T-cell (primary cell): ENCODE results near the gene GBGT1. TPM values are rescaled to one million over a fixed set of nuclear protein-coding genes. Genes with fewer than 3 reads are reported as not detected.
A peak's percentile ranks its signal among the peaks of the same experiment; 100 is the strongest.

Source experiments
- ATAC-seq, 4 experiments: fragments of 200-7000 bp in 3 of 4; fragments of 150-1000 bp in 1 of 4; cut with Tn5 transposase; replicated peaks in 1 of 4; 1 replicate in 3 of 4; 2 replicates in 1 of 4; pipeline ENCODE4 v1.10.0; 2021; ENCODE audit warnings: moderate library complexity in 3 of 4, mild to moderate bottlenecking in 2 of 4, moderate number of reproducible peaks in 1 of 4
- CTCF ChIA-PET, 2 donors: fragments of 300-600 bp; sonication (Branson Sonifier 250); formaldehyde crosslinking; loops; one replicate each; lab custom pipeline; 2022; ENCODE audit warnings: antibody characterized with exemption in 2 of 2; lab: Charles Lee
- POLR2A ChIA-PET, 2 donors: fragments of 300-600 bp; sonication (Branson Sonifier 250); formaldehyde crosslinking; loops; one replicate each; lab custom pipeline; 2022; ENCODE audit warnings: antibody characterized with exemption in 2 of 2; lab: Charles Lee
- DNase-seq, 35 experiments: peaks; one replicate each; pipeline versions ENCODE4 v3.0.0 to v3.0.0-alpha.2; 2013 to 2023
- H3K27ac ChIP-seq: one replicate; pipeline ENCODE4 v1.5.1; 2013; ENCODE audit warnings: low read length
- H3K27me3 ChIP-seq, 2 experiments: replicated peaks in 1 of 2; 1 replicate in 1 of 2; 2 replicates in 1 of 2; pipeline versions ENCODE4 v1.6.1 to v1.7.0; 2013; ENCODE audit warnings: low read length in 1 of 2, mixed read lengths in 1 of 2; ENCODE audit not compliant: control insufficient read depth in 2 of 2, insufficient read depth in 2 of 2; ENCODE audit errors: extremely low read depth in 1 of 2
- H3K36me3 ChIP-seq, 2 donors: 1 replicate in 1 of 2; 2 replicates in 1 of 2; pipeline versions ENCODE4 v1.6.1 to v1.7.0; 2013; ENCODE audit warnings: low read length in 1 of 2; ENCODE audit not compliant: control insufficient read depth in 2 of 2, insufficient read depth in 1 of 2; ENCODE audit errors: extremely low read depth in 1 of 2
- H3K4me1 ChIP-seq, 2 experiments: 1 replicate in 1 of 2; 2 replicates in 1 of 2; pipeline versions ENCODE4 v1.6.1 to v1.7.0; 2013; ENCODE audit warnings: low read length in 2 of 2, mixed read lengths in 1 of 2; ENCODE audit not compliant: insufficient read depth in 2 of 2, control insufficient read depth in 1 of 2; ENCODE audit errors: extremely low read depth in 1 of 2
- H3K4me3 ChIP-seq, 2 donors: 1 replicate in 1 of 2; 2 replicates in 1 of 2; pipeline versions ENCODE4 v1.5.1 to v1.7.0; 2013; ENCODE audit warnings: mild to moderate bottlenecking in 2 of 2, low read length in 1 of 2, moderate library complexity in 1 of 2; ENCODE audit not compliant: control insufficient read depth in 1 of 2; ENCODE audit errors: extremely low read depth in 1 of 2
- H3K9me3 ChIP-seq: 2 replicates; pipeline ENCODE4 v1.7.0; 2013
- H3K27ac Mint-ChIP-seq, 2 donors: one replicate each; pipeline ENCODE4 v1.8.0; 2020 to 2021; ENCODE audit warnings: mild to moderate bottlenecking in 2 of 2, mixed read lengths in 2 of 2
- H3K27me3 Mint-ChIP-seq, 2 donors: one replicate each; pipeline ENCODE4 v1.8.0; 2021 to 2022; ENCODE audit warnings: mixed read lengths in 2 of 2
- H3K36me3 Mint-ChIP-seq: one replicate; pipeline ENCODE4 v1.8.0; 2021; ENCODE audit warnings: mixed read lengths
- H3K4me1 Mint-ChIP-seq, 3 donors: one replicate each; pipeline ENCODE4 v1.8.0; 2020 to 2022; ENCODE audit warnings: mixed read lengths in 3 of 3, mild to moderate bottlenecking in 1 of 3
- H3K4me3 Mint-ChIP-seq, 3 donors: one replicate each; pipeline ENCODE4 v1.8.0; 2020 to 2022; ENCODE audit warnings: mild to moderate bottlenecking in 3 of 3, mixed read lengths in 3 of 3, moderate library complexity in 3 of 3
- H3K9me3 Mint-ChIP-seq, 3 donors: one replicate each; pipeline ENCODE4 v1.8.0; 2020 to 2022; ENCODE audit warnings: mixed read lengths in 3 of 3
- WGBS: methylation state at CpG from one replicate; pipeline ENCODE4 v1.1.5; 2013; ENCODE audit warnings: missing lambda C conversion rate; ENCODE audit not compliant: insufficient coverage; 5-methylcytosine and 5-hydroxymethylcytosine counted together
- total RNA-seq, 35 experiments: library from RNA in 6 of 35; stranded (reverse) in 6 of 35; fragments of 120-200 nt in 1 of 35; gene quantifications; one replicate each; pipeline versions ENCODE4 v1.2.1 to v1.2.4 and lab custom pipeline; 2013 to 2026

The GBGT1 gene
- total RNA-seq, 5 donors from 2014 or later (not counting 1 experiment from before 2014, with no cell fraction given), result 1.3 to 13.3 (median 7.9) TPM

- Histone ChIP-seq H3K27me3 (no peaks in the 10 kb centered on the region), H3K4me1 (peaks cover 14 to 53% of the 10 kb centered on the region in 2 experiments), H3K36me3 (peaks cover 0 to 2% of the 10 kb centered on the region in 2 donors), H3K9me3 (no peaks in the 10 kb centered on the region), H3K27ac (peak overlapping the region; percentile 97), H3K4me3 (peak overlapping the region; percentile 88)
- Mint-ChIP-seq H3K27me3 (no peaks in the 10 kb centered on the region), H3K27ac (peak overlapping the region; percentile 96 to 97), H3K4me3 (peak overlapping the region; percentile 87 to 94 (median 89)), H3K9me3 (no peaks in the 10 kb centered on the region), H3K36me3 (no peaks in the 10 kb centered on the region), H3K4me1 (peaks cover 44 to 48% (median 46%) of the 10 kb centered on the region in 3 donors)
- DNase-seq, result peak in 34 of 35 experiments; percentile 50 to 83 (median 63)
- ChIA-PET POLR2A (interaction anchor here in 1 of 2 donors (0.6 to 1.3 kb wide), 3 partner anchors 19 to 576 kb away, joined by 3 to 5 read pairs (median 3); partner anchors contain the start of gene GTF3C5), CTCF (interaction anchor here (1.0 to 3.3 kb wide), 6 partner anchors 14 to 127 kb away, joined by 3 to 15 read pairs (median 6); partner anchors contain the start of gene GTF3C5 (in 1 of the 2))
- ATAC-seq, result peak; percentile 26 to 48 (median 40)
- under 1% methylated on average over 52 of the region's 65 CpGs for WGBS
These were observed 15.2 kb downstream of the GBGT1 start for GRCh38 chr9:133148199-133149129.

DNA sequence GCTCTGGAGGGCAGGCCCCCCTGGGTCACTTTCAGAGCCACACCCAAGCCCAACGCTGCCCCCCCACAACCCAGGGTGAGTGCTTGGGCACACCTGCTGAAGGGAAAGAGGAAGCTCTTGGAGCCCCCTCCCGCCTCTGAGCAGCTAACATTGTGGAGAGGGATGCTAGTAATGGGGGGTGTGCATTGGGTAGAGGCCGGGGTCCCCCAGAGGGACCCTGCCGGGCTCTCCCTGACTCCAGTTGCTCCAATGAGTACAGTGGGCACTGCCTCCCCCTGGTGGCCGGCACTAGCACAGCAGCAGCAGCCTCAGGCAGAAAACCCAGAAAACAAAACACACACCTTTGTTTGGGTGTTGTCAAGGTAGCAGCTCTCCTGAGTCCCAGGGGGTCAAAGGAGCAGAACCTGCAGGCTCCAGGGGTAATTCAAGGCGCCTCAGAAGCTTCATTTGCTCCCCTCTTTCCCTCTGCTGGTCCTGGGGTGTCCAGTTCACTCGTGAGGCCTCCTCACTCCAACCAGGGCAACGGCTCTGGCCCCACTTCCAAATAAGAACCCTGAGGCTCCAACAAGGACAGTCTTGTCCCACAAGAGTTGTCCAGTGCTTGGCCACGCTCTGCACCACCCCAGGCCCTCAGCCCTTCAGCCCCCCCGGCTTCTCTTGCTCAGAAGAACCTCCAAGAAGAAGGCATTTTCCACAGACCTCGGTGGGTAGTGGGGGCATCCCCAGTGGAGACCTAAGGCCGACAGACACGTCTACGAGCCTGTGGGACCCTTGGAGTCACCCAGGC lies 16.1 kb downstream of the GBGT1 start:
- Mint-ChIP-seq H3K4me1 (peaks cover 47 to 57% (median 52%) of the 10 kb centered on the region in 3 donors), H3K27ac (peak overlapping the region; percentile 96 to 97), H3K4me3 (peak overlapping the region; percentile 87 to 94 (median 89)), H3K36me3 (no peaks in the 10 kb centered on the region), H3K9me3 (no peaks in the 10 kb centered on the region), H3K27me3 (no peaks in the 10 kb centered on the region)
- no peaks in the 10 kb centered on the region for H3K27me3 ChIP-seq
- ChIA-PET POLR2A (interaction anchor here in 1 of 2 donors (0.6 to 0.7 kb wide), 3 partner anchors 13 to 577 kb away, joined by 3 to 5 read pairs (median 3); no protein-coding TSS in a partner anchor), CTCF (interaction anchor here (0.6 to 3.3 kb wide), 12 partner anchors 11 to 448 kb away, joined by 3 to 15 read pairs (median 4); partner anchors contain the start of gene GTF3C5 (in 1 of the 2))
- H3K27ac ChIP-seq, result peak overlapping the region; percentile 97
- 12% methylated on average over 9 of the region's 14 CpGs for WGBS
- H3K36me3 ChIP-seq, result peaks cover 0 to 2% of the 10 kb centered on the region in 2 donors
- DNase-seq, result peak; percentile 61 to 93 (median 82)
- H3K9me3 ChIP-seq, result no peaks in the 10 kb centered on the region
- ATAC-seq, result peak; percentile 9 to 25 (median 14)
- H3K4me3 ChIP-seq, result peak overlapping the region; percentile 58 to 88
- peaks cover 14 to 62% of the 10 kb centered on the region in 2 experiments for H3K4me1 ChIP-seq

- Histone ChIP-seq H3K27ac (peak overlapping the region; percentile 97), H3K36me3 (peaks cover 0 to 2% of the 10 kb centered on the region in 2 donors), H3K9me3 (no peaks in the 10 kb centered on the region), H3K4me3 (peak overlapping the region in 1 of 2 donors; percentile 58), H3K4me1 (peaks cover 19 to 69% of the 10 kb centered on the region in 2 experiments), H3K27me3 (no peaks in the 10 kb centered on the region)
- Mint-ChIP-seq H3K27ac (peak overlapping the region; percentile 96 to 97), H3K4me1 (peaks cover 54 to 64% (median 59%) of the 10 kb centered on the region in 3 donors), H3K4me3 (peak overlapping the region; percentile 87 to 94 (median 89)), H3K27me3 (no peaks in the 10 kb centered on the region), H3K36me3 (no peaks in the 10 kb centered on the region), H3K9me3 (no peaks in the 10 kb centered on the region)
- DNase-seq (no peak), ATAC-seq (no peak)
- 52% methylated on average over 5 of the region's 7 CpGs for WGBS
- CTCF ChIA-PET, result interaction anchor here (0.6 to 3.3 kb wide), 11 partner anchors 12 to 447 kb away, joined by 3 to 15 read pairs (median 4); partner anchors contain the start of gene GTF3C5 (in 1 of the 2)
- POLR2A ChIA-PET, result interaction anchor here in 1 of 2 donors (0.6 to 0.7 kb wide), 3 partner anchors 12 to 14 kb away, joined by 3 to 5 read pairs (median 3); no protein-coding TSS in a partner anchor
These were observed 16.8 kb downstream of the GBGT1 start for GRCh38 chr9:133146746-133147411.

DNA sequence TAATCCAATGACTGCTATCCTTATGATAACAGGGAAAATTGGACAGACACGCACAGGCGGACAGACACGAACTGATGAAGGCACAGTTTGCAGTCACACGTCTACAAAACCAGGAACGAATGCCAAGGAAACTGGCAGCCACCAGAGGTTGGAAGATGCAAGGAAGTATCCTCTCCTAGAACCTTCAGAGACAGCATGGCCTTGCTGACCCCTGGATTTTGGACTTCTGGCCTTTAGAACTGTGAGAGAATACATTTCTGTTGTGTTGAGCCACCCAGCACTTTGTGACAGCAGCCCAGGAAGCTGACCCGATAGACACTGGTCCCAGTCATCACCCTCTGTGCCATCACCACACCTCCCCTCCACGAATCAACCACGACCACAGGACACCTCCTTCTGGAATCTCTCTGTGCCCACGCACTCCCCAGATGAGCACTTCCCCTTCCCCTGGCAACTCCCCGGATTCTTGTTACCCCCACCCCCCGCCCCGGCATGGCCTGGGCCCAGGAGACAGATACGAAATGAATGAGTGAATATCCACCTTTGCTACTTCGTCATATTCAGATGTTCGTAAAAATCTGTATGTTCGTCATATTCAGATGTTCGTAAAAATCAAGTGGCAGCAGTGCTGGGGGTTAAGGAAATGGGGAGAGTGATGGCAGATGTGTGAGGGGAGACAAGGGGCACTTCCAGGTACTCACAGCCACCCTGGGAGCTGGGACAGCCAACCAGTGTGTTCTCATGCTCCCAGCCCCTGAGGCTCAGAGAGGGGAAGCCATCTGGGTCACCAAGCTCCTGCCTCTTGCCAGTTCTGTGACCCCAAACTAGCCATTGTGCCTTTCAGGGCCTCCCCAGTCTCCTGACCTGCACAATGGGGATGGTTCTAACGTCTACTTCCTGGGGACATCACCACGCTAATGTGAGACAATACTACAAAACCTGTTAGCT lies 18.5 kb downstream of the GBGT1 start:
- Histone ChIP-seq H3K27ac (peak overlapping the region; percentile 100), H3K36me3 (peaks cover 0 to 2% of the 10 kb centered on the region in 2 donors), H3K4me3 (no peak overlapping the region), H3K9me3 (no peaks in the 10 kb centered on the region), H3K4me1 (peaks cover 24 to 86% of the 10 kb centered on the region in 2 experiments), H3K27me3 (no peaks in the 10 kb centered on the region)
- peak overlapping the region; percentile 85 to 93 for H3K27ac Mint-ChIP-seq
- ChIA-PET CTCF (interaction anchor here (0.6 to 3.0 kb wide), 14 partner anchors 12 to 123 kb away, joined by 3 to 45 read pairs (median 6); no protein-coding TSS in a partner anchor), POLR2A (interaction anchor here in 1 of 2 donors (1.0 kb wide), 2 partner anchors 22 to 115 kb away, joined by 7 read pairs; partner anchors contain the start of gene GTF3C5)
- ATAC-seq (no peak), DNase-seq (no peak)
- no peaks in the 10 kb centered on the region for H3K36me3 Mint-ChIP-seq
- peaks cover 63 to 77% (median 71%) of the 10 kb centered on the region in 3 donors for H3K4me1 Mint-ChIP-seq
- H3K4me3 Mint-ChIP-seq, result peak overlapping the region; percentile 70 to 75 (median 72)
- H3K9me3 Mint-ChIP-seq, result no peaks in the 10 kb centered on the region
- WGBS, result 76% methylated on average over 12 of the region's 19 CpGs
- H3K27me3 Mint-ChIP-seq, result no peaks in the 10 kb centered on the region
